A549 (cell line): Measurements from ENCODE around the gene TARDBP. TPM values are rescaled to one million over a fixed set of nuclear protein-coding genes. Genes with fewer than 3 reads are reported as not detected.
"Not testable (repeated sequence)": the region's sequence is repeated elsewhere in the genome, so short reads cannot be mapped to it uniquely, and the experiment has no call there.

Source experiments
- ATAC-seq, 2 experiments: fragments of 200-7000 bp in 1 of 2; fragments of >200 bp in 1 of 2; cut with Nextera tagmentation in 1 of 2; cut with Tn5 transposase in 1 of 2; 3 replicates each; pipeline versions ENCODE4 v1.8.0 to v1.9.1; 2018 to 2020; ENCODE audit warnings: mild to moderate bottlenecking in 1 of 2, moderate library complexity in 1 of 2
- CTCF ChIA-PET: fragments of 300-600 bp; sonication (Branson Sonifier 250); formaldehyde crosslinking; extraction: SDS; loops from one replicate; lab custom pipeline; 2021; ENCODE audit warnings: antibody characterized with exemption, inconsistent platforms; lab: Yijun Ruan, JAX
- POLR2A ChIA-PET: fragments of 350-600 bp; formaldehyde crosslinking; extraction: SDS; loops from one replicate; lab custom pipeline; 2021; ENCODE audit warnings: antibody characterized with exemption, inconsistent platforms; lab: Yijun Ruan, JAX
- DNase-seq, 2 experiments: peaks; one replicate each; pipeline versions ENCODE4 v3.0.0 to v3.0.0-alpha.2; 2011 to 2016; ENCODE audit warnings: low read depth in 1 of 2, low spot score in 1 of 2
- FAIRE-seq: peaks from 2 replicates; lab custom pipeline; 2011; peaks lifted over from hg19 to GRCh38; lab: Jason Lieb, UNC
- H3K27ac ChIP-seq, 2 experiments: fragments of >200 bp; sonication (Bioruptor Twin); formaldehyde crosslinking; 3 replicates each; pipeline ENCODE4 v1.5.1; 2016 to 2017
- H3K4me1 ChIP-seq: fragments of >200 bp; sonication (Bioruptor Twin); formaldehyde crosslinking; 3 replicates; pipeline ENCODE4 v1.6.1; 2016
- H3K4me2 ChIP-seq: fragments of >200 bp; sonication (Bioruptor Twin); formaldehyde crosslinking; 3 replicates; pipeline ENCODE4 v1.6.1; 2016
- H3K4me3 ChIP-seq: fragments of >200 bp; sonication (Bioruptor Twin); formaldehyde crosslinking; 3 replicates; pipeline ENCODE4 v1.5.1; 2016
- H3K9me3 ChIP-seq: fragments of >200 bp; sonication (Bioruptor Twin); formaldehyde crosslinking; 3 replicates; pipeline ENCODE4 v1.6.1; 2016
- CEBPB ChIP-seq, 2 experiments: fragments of >200 bp in 1 of 2; sonication (Bioruptor Twin) in 1 of 2; formaldehyde crosslinking in 1 of 2; IDR thresholded peaks; 2 replicates each; pipeline ENCODE4 v1.6.1; 2012 to 2016
- CTCF ChIP-seq: fragments of >200 bp; sonication (Bioruptor Twin); formaldehyde crosslinking; IDR thresholded peaks from 3 replicates; pipeline ENCODE4 v1.5.1; 2016
- E2F6 ChIP-seq: IDR thresholded peaks from 2 replicates; pipeline ENCODE4 v1.6.1; 2012; ENCODE audit warnings: low read depth, borderline replicate concordance
- EP300 ChIP-seq, 2 experiments: fragments of >200 bp; sonication (Bioruptor Twin); formaldehyde crosslinking; IDR thresholded peaks; 2 replicates in 1 of 2; 3 replicates in 1 of 2; pipeline ENCODE4 v1.6.1; 2016 to 2017
- GATA3 ChIP-seq: IDR thresholded peaks from 2 replicates; pipeline ENCODE4 v1.6.1; 2012; ENCODE audit warnings: borderline replicate concordance
- HDAC2 ChIP-seq: fragments of 200-600 bp; sonication (generic); IDR thresholded peaks from 2 replicates; pipeline ENCODE4 v1.6.1; 2016
- HES2 ChIP-seq: fragments of >200 bp; sonication (Bioruptor Twin); formaldehyde crosslinking; IDR thresholded peaks from 2 replicates; pipeline ENCODE4 v1.6.1; 2016
- HOXB13 ChIP-seq: fragments of 250-450 bp; sonication (Bioruptor Pico); IDR thresholded peaks from 2 replicates; pipeline ENCODE4 v1.5.0; 2020; ENCODE audit warnings: low read depth, mild to moderate bottlenecking, moderate library complexity
- HOXB5 ChIP-seq: fragments of 250-450 bp; sonication (Bioruptor Pico); IDR thresholded peaks from 2 replicates; pipeline ENCODE4 v1.5.0; 2020; ENCODE audit warnings: mild to moderate bottlenecking, moderate library complexity
- JUN ChIP-seq, 2 experiments: fragments of >200 bp; sonication (Bioruptor Twin); formaldehyde crosslinking; IDR thresholded peaks; 2 replicates in 1 of 2; 3 replicates in 1 of 2; pipeline ENCODE4 v1.6.1; 2016 to 2017
- KDM1A ChIP-seq: fragments of 200-600 bp; sonication (generic); IDR thresholded peaks from 2 replicates; pipeline ENCODE4 v1.6.1; 2016; ENCODE audit warnings: low read depth, mild to moderate bottlenecking
- MAFK ChIP-seq: fragments of 450-650 bp; IDR thresholded peaks from 2 replicates; pipeline ENCODE4 v1.6.1; 2014; ENCODE audit not compliant: partially characterized antibody
- MAX ChIP-seq: IDR thresholded peaks from 2 replicates; pipeline ENCODE4 v1.6.1; 2012
- PBX3 ChIP-seq: IDR thresholded peaks from 2 replicates; pipeline ENCODE4 v1.6.1; 2012
- PHF8 ChIP-seq: fragments of 200-600 bp; sonication (generic); IDR thresholded peaks from 2 replicates; pipeline ENCODE4 v1.6.1; 2016; ENCODE audit warnings: low read depth, mild to moderate bottlenecking, antibody characterized with exemption, moderate library complexity, borderline replicate concordance
- RAD21 ChIP-seq, 2 experiments: fragments of >200 bp in 1 of 2; sonication (Bioruptor Twin) in 1 of 2; formaldehyde crosslinking in 1 of 2; IDR thresholded peaks in 1 of 2; conservative IDR thresholded peaks in 1 of 2; 2 replicates in 1 of 2; 3 replicates in 1 of 2; pipeline ENCODE4 v1.6.1; 2012 to 2018; ENCODE audit warnings: inconsistent platforms in 1 of 2
- RARB ChIP-seq: fragments of 250-450 bp; sonication (Bioruptor Pico); IDR thresholded peaks from 2 replicates; pipeline ENCODE4 v1.8.0; 2021; ENCODE audit warnings: mild to moderate bottlenecking, moderate library complexity
- RCOR1 ChIP-seq: fragments of 150-350 bp; IDR thresholded peaks from 2 replicates; pipeline ENCODE4 v1.6.1; 2014; ENCODE audit warnings: antibody characterized with exemption, low read length, low read depth
- TFCP2L1 ChIP-seq: fragments of 250-450 bp; sonication (Bioruptor Pico); IDR thresholded peaks from 2 replicates; pipeline ENCODE4 v1.5.0; 2021; ENCODE audit warnings: mild to moderate bottlenecking
- ZSCAN20 ChIP-seq: fragments of 250-450 bp; sonication (Bioruptor Pico); IDR thresholded peaks from 2 replicates; pipeline ENCODE4 v1.8.0; 2022; ENCODE audit warnings: mild to moderate bottlenecking, moderate library complexity
- WGBS: methylation state at CpG from one replicate; pipeline ENCODE4 v1.1.6; 2017; ENCODE audit errors: missing lambda C conversion rate; 5-methylcytosine and 5-hydroxymethylcytosine counted together
- polyA plus RNA-seq, 4 experiments: library from polyadenylated mRNA; depleted of rRNA in 3 of 4; stranded (reverse); fragments of >200 nt; fragmentation: RNase III in 1 of 4; extraction: RNeasy Plus Mini Kit Qiagen cat#74134 plus additional on column Dnase treatment in 1 of 4; gene quantifications; 2 replicates in 3 of 4; 3 replicates in 1 of 4; pipeline ENCODE4 v1.2.3, GENCODE V29; 2011 to 2017

Gene TARDBP
- polyA plus RNA-seq, 2 of the 4 experiments (the other 2 are of a cell fraction), result 264 to 299 TPM

GRCh38 chr1:10990828-10991227, 21.6 kb upstream of the TARDBP start (continued):
- TF ChIP-seq CTCF (no peak), RCOR1 (no peak)

GRCh38 chr1:10992004-10992403, 20.4 kb upstream of the TARDBP start:
- H3K4me2 ChIP-seq, H3K4me3 ChIP-seq, FAIRE-seq, DNase-seq, H3K4me1 ChIP-seq, CTCF ChIA-PET, POLR2A ChIA-PET, ATAC-seq, H3K27ac ChIP-seq, H3K9me3 ChIP-seq: not testable (repeated sequence)
- 52% methylated on average over 2 of the region's 2 CpGs for WGBS

- DNase-seq (no peak), ATAC-seq (no peak), FAIRE-seq (no peak)
- no peak overlapping the region for H3K4me3 ChIP-seq
- POLR2A ChIA-PET, result no interaction called here
- H3K4me1 ChIP-seq, result no peaks in the 10 kb centered on the region
- CTCF ChIA-PET, result interaction anchor here (1.1 kb wide), 1 partner anchor 45 kb away, joined by 4 read pairs; no protein-coding TSS in a partner anchor
- H3K27ac ChIP-seq, result no peak overlapping the region
- no peaks in the 10 kb centered on the region for H3K9me3 ChIP-seq
- no peak overlapping the region for H3K4me2 ChIP-seq
- TF ChIP-seq PHF8 (no peak), MAX (no peak), TFCP2L1 (no peak), HOXB5 (CRISPR knock-in tag) (no peak), RARB (CRISPR knock-in tag) (no peak), HDAC2 (no peak), PBX3 (no peak), EP300 (IDR thresholded peaks at IDR 0.05) (no peak), CTCF (no peak), GATA3 (no peak)
- WGBS, result 50% methylated on average over 4 of the region's 4 CpGs
Measured at GRCh38 chr1:10992864-10993263, 19.6 kb upstream of the TARDBP start.

GRCh38 chr1:10996100-10996499, 16.4 kb upstream of the TARDBP start:
- ChIA-PET CTCF (no interaction called here), POLR2A (no interaction called here)
- TF ChIP-seq RAD21 (conservative IDR thresholded peaks at IDR 0.05 in 1 of 2, IDR thresholded peaks at IDR 0.05 in 1 of 2) (no peak), E2F6 (no peak), ZSCAN20 (CRISPR knock-in tag) (no peak), CEBPB (IDR thresholded peaks at IDR 0.05) (no peak), RARB (CRISPR knock-in tag) (no peak), JUN (IDR thresholded peaks at IDR 0.05) (no peak), MAFK (no peak), KDM1A (no peak), HES2 (no peak), HOXB13 (CRISPR knock-in tag) (no peak)
- Histone ChIP-seq H3K4me1 (no peaks in the 10 kb centered on the region), H3K4me2 (no peak overlapping the region), H3K9me3 (peaks cover 5% of the 10 kb centered on the region; the same call in 1 of the 3 replicates), H3K4me3 (no peak overlapping the region), H3K27ac (no peak overlapping the region)
- 89% methylated on average over 3 of the region's 3 CpGs for WGBS
- DNase-seq (no peak), ATAC-seq (no peak), FAIRE-seq (no peak)
